Stimulated activated CD8-positive, alpha-beta memory T cell treated with anti-CD3 and anti-CD28 coated beads, Interleukin-15, amount 100 ng/mL, for 24 hours (primary cell): Measurements from ENCODE around the gene SNRPB.

Experiments
- DNase-seq: peaks from one replicate; pipeline ENCODE4 v3.0.0-alpha.2; 2020; ENCODE audit warnings: low read depth

The SNRPB gene

GRCh38 chr20:2420510-2420909 is 50.1 kb downstream of the SNRPB start:
- no peak for DNase-seq

- DNase-seq, result no peak
Observed at GRCh38 chr20:2418388-2418787, 52.2 kb downstream of the SNRPB start.

GRCh38 chr20:2417213-2417541 is 53.4 kb downstream of the SNRPB start:
- DNase-seq, result no peak

GRCh38 chr20:2416541-2417212 is 53.9 kb downstream of the SNRPB start:
- no peak for DNase-seq
